Trophoblast cell (in vitro differentiated cells and primary cell): ENCODE data around the gene SPRYD3.

ENCODE experiments used
- DNase-seq, 2 donors: peaks; one replicate each; pipeline ENCODE4 v3.0.0-alpha.2; 2016
- H2AFZ ChIP-seq: 2 replicates; pipeline ENCODE4 v1.6.1; 2013; ENCODE audit warnings: low read length, moderate library complexity, mild to moderate bottlenecking; ENCODE audit not compliant: insufficient read depth, poor library complexity
- H2AK5ac ChIP-seq: 2 replicates; pipeline ENCODE4 v1.6.1; 2013; ENCODE audit warnings: mild to moderate bottlenecking, low read length
- H2BK120ac ChIP-seq: 2 replicates; pipeline ENCODE4 v1.6.1; 2013; ENCODE audit warnings: low read length, mild to moderate bottlenecking, moderate library complexity; ENCODE audit not compliant: insufficient read depth, poor library complexity
- H2BK12ac ChIP-seq: 2 replicates; pipeline ENCODE4 v1.6.1; 2013; ENCODE audit warnings: mild to moderate bottlenecking, low read length, moderate library complexity
- H2BK5ac ChIP-seq: 2 replicates; pipeline ENCODE4 v1.6.1; 2013; ENCODE audit warnings: low read length, low read depth, moderate library complexity, mild to moderate bottlenecking; ENCODE audit not compliant: poor library complexity
- H3K14ac ChIP-seq: 2 replicates; pipeline ENCODE4 v1.6.1; 2013; ENCODE audit warnings: mild to moderate bottlenecking, low read length
- H3K18ac ChIP-seq: 2 replicates; pipeline ENCODE4 v1.6.1; 2013; ENCODE audit warnings: mild to moderate bottlenecking, low read length
- H3K23ac ChIP-seq: 2 replicates; pipeline ENCODE4 v1.6.1; 2013; ENCODE audit warnings: low read length
- H3K27ac ChIP-seq: 2 replicates; pipeline ENCODE4 v1.5.1; 2013; ENCODE audit warnings: low read depth, mild to moderate bottlenecking, inconsistent platforms, low read length, moderate library complexity
- H3K27me3 ChIP-seq: 2 replicates; pipeline ENCODE4 v1.6.1; 2013; ENCODE audit warnings: inconsistent platforms, mild to moderate bottlenecking, low read length, moderate library complexity; ENCODE audit not compliant: insufficient read depth
- H3K36me3 ChIP-seq, 2 experiments: 1 replicate in 1 of 2; 2 replicates in 1 of 2; pipeline ENCODE4 v1.6.1; 2013; ENCODE audit warnings: low read length in 2 of 2, mild to moderate bottlenecking in 2 of 2, moderate library complexity in 1 of 2; ENCODE audit not compliant: insufficient read depth in 2 of 2, control insufficient read depth in 1 of 2
- H3K4ac ChIP-seq: 2 replicates; pipeline ENCODE4 v1.6.1; 2013; ENCODE audit warnings: low read depth, mild to moderate bottlenecking, low read length, moderate library complexity
- H3K4me1 ChIP-seq, 2 experiments: 1 replicate in 1 of 2; 2 replicates in 1 of 2; pipeline ENCODE4 v1.6.1; 2013; ENCODE audit warnings: low read length in 2 of 2, mild to moderate bottlenecking in 2 of 2, moderate library complexity in 1 of 2; ENCODE audit not compliant: insufficient read depth in 2 of 2, control insufficient read depth in 1 of 2
- H3K4me2 ChIP-seq: 2 replicates; pipeline ENCODE4 v1.6.1; 2013; ENCODE audit warnings: inconsistent platforms, mild to moderate bottlenecking, low read length, moderate library complexity
- H3K4me3 ChIP-seq: 2 replicates; pipeline ENCODE4 v1.5.1; 2013; ENCODE audit warnings: mild to moderate bottlenecking, low read depth, low read length, inconsistent platforms
- H3K79me1 ChIP-seq: one replicate; pipeline ENCODE4 v1.6.1; 2013; ENCODE audit warnings: low read length
- H3K79me2 ChIP-seq: 2 replicates; pipeline ENCODE4 v1.6.1; 2013; ENCODE audit warnings: low read length, mild to moderate bottlenecking; ENCODE audit not compliant: control insufficient read depth, insufficient read depth, poor library complexity
- H3K9ac ChIP-seq: 2 replicates; pipeline ENCODE4 v1.6.1; 2013; ENCODE audit warnings: mild to moderate bottlenecking, low read length
- H3K9me3 ChIP-seq: 2 replicates; pipeline ENCODE4 v1.6.1; 2013; ENCODE audit warnings: low read depth, mild to moderate bottlenecking, control low read depth, inconsistent platforms, low read length; ENCODE audit not compliant: insufficient read depth
- H4K12ac ChIP-seq: 2 replicates; pipeline ENCODE4 v1.6.1; 2013; ENCODE audit warnings: low read depth, mild to moderate bottlenecking, low read length, moderate library complexity
- H4K8ac ChIP-seq: 2 replicates; pipeline ENCODE4 v1.6.1; 2013; ENCODE audit warnings: low read depth, mild to moderate bottlenecking, low read length, moderate library complexity
- H4K91ac ChIP-seq: one replicate; pipeline ENCODE4 v1.6.1; 2013; ENCODE audit warnings: low read depth, mild to moderate bottlenecking, low read length, moderate library complexity
- WGBS: extraction: QIAGEN DNeasy Blood & Tissue Kit; methylation state at CpG from one replicate; pipeline ENCODE4 v1.1.7; 2013; ENCODE audit warnings: missing lambda C conversion rate; ENCODE audit not compliant: insufficient read length, insufficient coverage; ENCODE audit errors: extremely low coverage; 5-methylcytosine and 5-hydroxymethylcytosine counted together

Gene SPRYD3

DNA sequence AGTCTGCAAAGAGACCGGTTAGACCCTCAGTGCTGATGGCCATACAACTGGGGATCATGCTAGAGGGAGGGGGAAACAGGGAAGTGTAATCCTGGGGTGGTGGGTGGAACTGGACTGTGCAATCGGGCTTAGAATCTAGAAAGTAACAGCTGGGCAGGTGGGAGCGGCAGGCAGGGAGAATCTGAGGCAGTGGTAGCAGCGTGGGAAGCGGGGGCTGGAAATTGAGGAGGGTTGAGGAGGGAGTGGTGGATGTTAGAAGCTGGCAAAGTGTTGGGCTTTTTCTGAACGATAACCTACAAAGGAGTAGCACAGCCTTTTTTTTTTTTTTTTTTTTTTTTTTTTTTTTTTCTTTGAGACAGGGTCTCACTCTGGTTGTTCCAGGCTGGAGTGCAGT is 15.2 kb upstream of the SPRYD3 start:
- no CpG with 5 or more reads among the region's 6 CpGs for WGBS
- H3K4ac ChIP-seq, result no peak overlapping the region
- H3K14ac ChIP-seq, result no peak overlapping the region
- H3K9me3 ChIP-seq, result peaks cover 3% of the 10 kb centered on the region
- H3K4me3 ChIP-seq, result no peak overlapping the region
- peaks cover 34% of the 10 kb centered on the region for H3K27me3 ChIP-seq
- H4K12ac ChIP-seq, result no peak overlapping the region
- no peak overlapping the region for H2BK120ac ChIP-seq
- DNase-seq, result no peak
- H4K8ac ChIP-seq, result no peak overlapping the region
- H3K79me2 ChIP-seq, result no peaks in the 10 kb centered on the region
- no peak overlapping the region for H3K9ac ChIP-seq
- peaks cover 3 to 12% of the 10 kb centered on the region in 2 experiments for H3K4me1 ChIP-seq
- H3K79me1 ChIP-seq, result no peaks in the 10 kb centered on the region
- H2AK5ac ChIP-seq, result no peak overlapping the region
- no peak overlapping the region for H4K91ac ChIP-seq
- H3K36me3 ChIP-seq, result no peaks in the 10 kb centered on the region
- no peak overlapping the region for H3K27ac ChIP-seq
- no peak overlapping the region for H2BK5ac ChIP-seq
- no peak overlapping the region for H2AFZ ChIP-seq
- no peak overlapping the region for H3K18ac ChIP-seq
- no peak overlapping the region for H2BK12ac ChIP-seq
- no peak overlapping the region for H3K4me2 ChIP-seq
- no peak overlapping the region for H3K23ac ChIP-seq

DNA sequence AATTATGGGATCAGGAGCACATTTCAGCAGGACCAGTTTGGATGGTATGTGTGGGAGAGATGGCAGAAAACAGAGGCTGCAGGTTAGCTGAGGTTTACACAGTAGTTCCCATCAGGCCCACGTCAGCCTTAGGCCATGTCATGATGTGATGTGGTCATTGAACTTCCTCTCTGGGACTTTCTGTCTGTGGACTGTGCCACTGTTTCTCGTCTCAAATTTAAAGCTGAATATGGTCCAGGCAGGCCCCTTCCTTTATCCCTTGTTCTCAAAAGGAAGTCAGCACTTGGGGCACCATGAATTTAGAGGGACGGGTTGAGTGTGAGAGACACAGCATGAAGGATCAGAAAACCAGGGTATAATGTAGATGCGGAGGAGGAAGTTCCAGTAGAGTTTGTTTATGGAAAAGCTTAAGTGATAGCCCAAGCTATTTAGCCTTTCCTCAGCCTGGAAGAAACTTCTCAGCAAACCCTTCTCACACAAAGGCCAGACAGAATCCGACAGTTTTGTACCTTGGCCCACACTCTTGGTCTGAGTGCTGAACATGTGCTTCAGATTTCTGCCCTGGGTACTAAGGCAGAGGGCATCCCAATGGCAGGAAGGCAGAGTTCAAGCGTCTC is 14.7 kb upstream of the SPRYD3 start:
- Histone ChIP-seq H3K9me3 (peaks cover 3% of the 10 kb centered on the region), H3K27ac (no peak overlapping the region), H2AK5ac (no peak overlapping the region), H2BK120ac (no peak overlapping the region), H4K8ac (no peak overlapping the region), H3K4ac (no peak overlapping the region), H3K36me3 (no peaks in the 10 kb centered on the region), H3K4me1 (peaks cover 3 to 8% of the 10 kb centered on the region in 2 experiments), H4K91ac (no peak overlapping the region), H3K27me3 (peaks cover 32% of the 10 kb centered on the region), H3K14ac (no peak overlapping the region), H3K79me1 (no peaks in the 10 kb centered on the region), H2BK12ac (no peak overlapping the region), H3K4me2 (no peak overlapping the region), H2AFZ (no peak overlapping the region), H3K4me3 (no peak overlapping the region), H4K12ac (no peak overlapping the region), H3K9ac (no peak overlapping the region), H2BK5ac (no peak overlapping the region), H3K23ac (no peak overlapping the region), H3K18ac (no peak overlapping the region), H3K79me2 (no peaks in the 10 kb centered on the region)
- no peak for DNase-seq
- WGBS, result no CpG with 5 or more reads among the region's 6 CpGs

GRCh38 chr12:53091756-53092155 is 12.6 kb upstream of the SPRYD3 start:
- no peaks in the 10 kb centered on the region for H3K9me3 ChIP-seq
- H3K36me3 ChIP-seq, result no peaks in the 10 kb centered on the region
- H3K4ac ChIP-seq, result no peak overlapping the region
- no peak overlapping the region for H2BK12ac ChIP-seq
- no peak overlapping the region for H4K91ac ChIP-seq
- H3K9ac ChIP-seq, result no peak overlapping the region
- no peaks in the 10 kb centered on the region for H3K79me2 ChIP-seq
- H3K4me1 ChIP-seq, result no peaks in the 10 kb centered on the region
- no peak overlapping the region for H3K23ac ChIP-seq
- H2AFZ ChIP-seq, result no peak overlapping the region
- H2BK5ac ChIP-seq, result no peak overlapping the region
- H4K8ac ChIP-seq, result no peak overlapping the region
- no peak overlapping the region for H3K27ac ChIP-seq
- no peak overlapping the region for H3K4me3 ChIP-seq
- H2BK120ac ChIP-seq, result no peak overlapping the region
- no peak for DNase-seq
- H3K4me2 ChIP-seq, result no peak overlapping the region
- WGBS, result no CpG with 5 or more reads among the region's 6 CpGs
- peaks cover 11% of the 10 kb centered on the region for H3K27me3 ChIP-seq
- H4K12ac ChIP-seq, result no peak overlapping the region
- no peak overlapping the region for H3K18ac ChIP-seq
- no peak overlapping the region for H2AK5ac ChIP-seq
- no peak overlapping the region for H3K14ac ChIP-seq
- H3K79me1 ChIP-seq, result no peaks in the 10 kb centered on the region

DNA sequence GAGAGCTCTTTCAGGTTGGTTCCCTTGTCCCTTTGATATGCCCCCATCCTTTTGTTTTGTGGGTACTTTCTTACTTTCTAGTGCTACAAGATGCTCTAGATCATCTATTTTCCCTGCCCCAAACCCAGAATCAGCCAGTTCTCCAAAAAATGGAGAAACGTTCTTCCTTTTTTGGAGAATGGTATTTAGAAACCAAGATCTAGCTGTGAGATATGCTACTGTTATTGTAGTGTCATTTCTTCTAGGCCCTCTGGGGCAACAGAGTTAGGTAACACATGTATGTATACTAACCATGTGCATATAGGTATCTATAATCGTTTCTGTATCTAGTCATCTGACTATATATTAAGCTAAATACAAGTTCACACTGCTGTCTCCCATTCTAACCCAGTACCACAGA is 11.4 kb upstream of the SPRYD3 start:
- no peaks in the 10 kb centered on the region for H3K79me2 ChIP-seq
- H3K4ac ChIP-seq, result no peak overlapping the region
- WGBS, result no CpG with 5 or more reads among the region's 2 CpGs
- no peaks in the 10 kb centered on the region for H3K79me1 ChIP-seq
- no peak overlapping the region for H4K91ac ChIP-seq
- H3K9ac ChIP-seq, result no peak overlapping the region
- H3K4me2 ChIP-seq, result no peak overlapping the region
- H3K4me1 ChIP-seq, result no peaks in the 10 kb centered on the region
- H2BK120ac ChIP-seq, result no peak overlapping the region
- H3K14ac ChIP-seq, result no peak overlapping the region
- H3K23ac ChIP-seq, result no peak overlapping the region
- H4K12ac ChIP-seq, result no peak overlapping the region
- no peak overlapping the region for H3K27ac ChIP-seq
- no peak overlapping the region for H4K8ac ChIP-seq
- H2AK5ac ChIP-seq, result no peak overlapping the region
- no peaks in the 10 kb centered on the region for H3K9me3 ChIP-seq
- H3K27me3 ChIP-seq, result no peaks in the 10 kb centered on the region
- H2AFZ ChIP-seq, result no peak overlapping the region
- no peak overlapping the region for H2BK12ac ChIP-seq
- no peaks in the 10 kb centered on the region for H3K36me3 ChIP-seq
- no peak overlapping the region for H3K4me3 ChIP-seq
- no peak overlapping the region for H3K18ac ChIP-seq
- H2BK5ac ChIP-seq, result no peak overlapping the region
- no peak for DNase-seq
